Endothelial cell of umbilical vein (primary cell): Measurements from ENCODE around the gene URM1. TPM values are rescaled to one million over a fixed set of nuclear protein-coding genes. Genes with fewer than 3 reads are reported as not detected.

ENCODE experiments used
- BruUV-seq: library from RNA; stranded (reverse); fragments of 400-500 nt; replicated peaks from 2 replicates; lab custom pipeline; 2021; lab: Mats Ljungman, UMichigan
- CTCF ChIA-PET: fragments of 300-600, 350-600 bp; sonication (Branson Sonifier 250); formaldehyde crosslinking; loops from one replicate; lab custom pipeline; 2021; ENCODE audit warnings: antibody characterized with exemption, inconsistent platforms; lab: Charles Lee
- POLR2A ChIA-PET: fragments of 300-600, 350-600 bp; sonication (Branson Sonifier 250); formaldehyde crosslinking; loops from one replicate; lab custom pipeline; 2021; ENCODE audit warnings: antibody characterized with exemption, inconsistent platforms; lab: Charles Lee
- DNase-seq: peaks from one replicate; pipeline ENCODE4 v3.0.0-alpha.2; 2011; ENCODE audit warnings: low read depth, low spot score
- FAIRE-seq: peaks from 2 replicates; lab custom pipeline; 2011; peaks lifted over from hg19 to GRCh38; lab: Jason Lieb, UNC
- H2AFZ ChIP-seq: 2 replicates; pipeline ENCODE4 v1.6.0; 2012; ENCODE audit warnings: low read depth, low read length, control low read depth, inconsistent platforms
- H3K27ac ChIP-seq: 2 replicates; pipeline ENCODE4 v1.5.1; 2011; ENCODE audit warnings: low read depth, mild to moderate bottlenecking, control low read depth, low read length, moderate library complexity; ENCODE audit not compliant: insufficient read depth
- H3K27me3 ChIP-seq, 2 experiments: 2 replicates each; pipeline versions ENCODE4 v1.6.0 to v1.6.1; 2011; ENCODE audit warnings: low read length in 2 of 2, mixed read lengths in 1 of 2; ENCODE audit not compliant: control insufficient read depth in 2 of 2, insufficient read depth in 2 of 2
- H3K36me3 ChIP-seq, 2 experiments: 2 replicates in 1 of 2; 3 replicates in 1 of 2; pipeline ENCODE4 v1.5.1; 2011; ENCODE audit warnings: low read length in 2 of 2, mild to moderate bottlenecking in 1 of 2, moderate library complexity in 1 of 2; ENCODE audit not compliant: control insufficient read depth in 2 of 2, insufficient read depth in 2 of 2; ENCODE audit errors: extremely low read depth in 1 of 2
- H3K4me1 ChIP-seq: 3 replicates; pipeline ENCODE4 v1.5.1; 2011; ENCODE audit warnings: mild to moderate bottlenecking, low read length; ENCODE audit not compliant: control insufficient read depth, insufficient read depth; ENCODE audit errors: extremely low read depth
- H3K4me2 ChIP-seq: 2 replicates; pipeline ENCODE4 v1.6.1; 2011; ENCODE audit warnings: low read length, control low read depth, mixed read lengths; ENCODE audit not compliant: insufficient read depth
- H3K4me3 ChIP-seq, 3 experiments: fragments of 200-600 bp in 1 of 3; sonication (generic), shearing (Covaris generic) in 1 of 3; replicated peaks in 1 of 3; 2 replicates each; pipeline ENCODE4 v1.5.1; 2011 to 2016; ENCODE audit warnings: control low read depth in 3 of 3, low read length in 3 of 3, mild to moderate bottlenecking in 2 of 3, inconsistent platforms in 1 of 3, low read depth in 1 of 3, moderate library complexity in 1 of 3; ENCODE audit not compliant: insufficient read depth in 1 of 3
- H3K79me2 ChIP-seq: 2 replicates; pipeline ENCODE4 v1.6.0; 2012; ENCODE audit warnings: low read length, inconsistent platforms; ENCODE audit not compliant: control insufficient read depth, insufficient read depth
- H3K9ac ChIP-seq: replicated peaks from 2 replicates; pipeline ENCODE3; 2011; ENCODE audit warnings: low read length, control low read depth; ENCODE audit not compliant: insufficient read depth; ENCODE audit errors: extremely low read depth
- H3K9me1 ChIP-seq: replicated peaks from 3 replicates; pipeline ENCODE4 v1.6.0; 2011; ENCODE audit warnings: mild to moderate bottlenecking, low read length; ENCODE audit not compliant: control insufficient read depth, insufficient read depth; ENCODE audit errors: extremely low read depth
- H3K9me3 ChIP-seq: replicated peaks from 2 replicates; pipeline ENCODE4 v1.5.1; 2012; ENCODE audit warnings: low read length, inconsistent platforms; ENCODE audit not compliant: control insufficient read depth, insufficient read depth
- H4K20me1 ChIP-seq: replicated peaks from 2 replicates; pipeline ENCODE3; 2011; ENCODE audit warnings: mild to moderate bottlenecking, low read length; ENCODE audit not compliant: control insufficient read depth, insufficient read depth; ENCODE audit errors: extremely low read depth
- CTCF ChIP-seq, 2 donors: IDR thresholded peaks; 1 replicate in 1 of 2; 2 replicates in 1 of 2; pipeline ENCODE4 v1.5.1; 2011; ENCODE audit warnings: low read length in 2 of 2, mild to moderate bottlenecking in 2 of 2, moderate library complexity in 2 of 2, control low read depth in 1 of 2, inconsistent platforms in 1 of 2, low read depth in 1 of 2; ENCODE audit not compliant: insufficient read depth in 1 of 2; ENCODE audit errors: extremely low read depth in 1 of 2
- GATA2 ChIP-seq: IDR thresholded peaks from 2 replicates; pipeline ENCODE4 v1.7.0; 2011; ENCODE audit warnings: low read depth, mild to moderate bottlenecking, moderate library complexity, mixed read lengths, low read length; ENCODE audit not compliant: insufficient read length, insufficient read depth
- JUN ChIP-seq: IDR thresholded peaks from 2 replicates; pipeline ENCODE4 v1.6.1; 2011; ENCODE audit warnings: borderline replicate concordance, low read depth; ENCODE audit not compliant: insufficient read length, insufficient read depth
- MAX ChIP-seq: IDR thresholded peaks from 2 replicates; pipeline ENCODE4 v1.6.1; 2011; ENCODE audit not compliant: insufficient read depth, insufficient read length
- MYC ChIP-seq: IDR thresholded peaks from one replicate; pipeline ENCODE4 v1.6.1; 2011; ENCODE audit warnings: mild to moderate bottlenecking, low read depth, low read length
- POLR2A ChIP-seq: IDR thresholded peaks from 2 replicates; pipeline ENCODE4 v1.6.1; 2012; ENCODE audit warnings: low read depth, mild to moderate bottlenecking, control low read depth, low read length
- POLR2AphosphoS5 ChIP-seq: IDR thresholded peaks from 2 replicates; pipeline ENCODE4 v1.6.1; 2012; ENCODE audit warnings: low read depth, mild to moderate bottlenecking, control low read depth, low read length, moderate library complexity; ENCODE audit not compliant: insufficient read depth
- dilution Hi-C: fragments of 300-500 bp; cut with MboI; formaldehyde crosslinking; loops from one replicate; pipeline ENCODE4 v1.15.0; 2019; ENCODE audit warnings: low sequenced_read_pairs; ENCODE audit not compliant: extremely low pct_ligation_motif_present
- intact Hi-C: fragments of 100-400 bp; cut with micrococcal nuclease; formaldehyde crosslinking; loops from one replicate; pipeline ENCODE4 v1.10.0; 2022
- polyA plus RNA-seq, 4 experiments: library from polyadenylated mRNA; depleted of rRNA in 3 of 4; stranded (reverse) in 3 of 4; unstranded in 1 of 4; fragments of >200 nt; gene quantifications; 2 replicates each; pipeline versions ENCODE4 v1.2.1 to v1.2.3, GENCODE V29; 2011 to 2012; ENCODE audit warnings: missing spikeins in 1 of 4
- total RNA-seq: library from RNA; stranded (reverse); gene quantifications from 2 replicates; pipeline ENCODE4 v1.2.3, GENCODE V29; 2021

Gene URM1
- total and polyA plus RNA-seq, 2 donors (not counting 3 experiments of a cell fraction or from before 2014, with no cell fraction given): 86.5 to 100 TPM

- dilution Hi-C loops (no loop called here), intact Hi-C loops (no loop called here)
- Histone ChIP-seq H3K36me3 (no peaks in the 10 kb centered on the region), H3K9me1 (no peaks in the 10 kb centered on the region), H3K79me2 (no peaks in the 10 kb centered on the region), H3K4me2 (no peak overlapping the region), H3K4me3 (no peak overlapping the region), H3K27ac (no peak overlapping the region), H3K4me1 (peaks cover 22% of the 10 kb centered on the region), H3K9ac (no peak overlapping the region), H3K27me3 (peaks cover 0 to 2% of the 10 kb centered on the region in 2 experiments), H4K20me1 (no peaks in the 10 kb centered on the region), H2AFZ (no peak overlapping the region), H3K9me3 (no peaks in the 10 kb centered on the region)
- DNase-seq: no peak
- ChIA-PET POLR2A (no interaction called here), CTCF (interaction anchor here (1.4 to 1.5 kb wide), 2 partner anchors 15 to 62 kb away, joined by 4 to 5 read pairs; no protein-coding TSS in a partner anchor)
- no TSS peak for BruUV-seq
- TF ChIP-seq JUN: no peak
- no peak for TF ChIP-seq POLR2A
- TF ChIP-seq POLR2AphosphoS5: no peak
- no peak for TF ChIP-seq GATA2
- TF ChIP-seq MAX: no peak
- no peak for TF ChIP-seq MYC
- TF ChIP-seq CTCF (IDR thresholded peaks at IDR 0.05; ENCODE audit: extremely low read depth in 1 of 2, insufficient read depth in 1 of 2, low read depth in 1 of 2, low read length in 2 of 2): no peak
- no peak for FAIRE-seq
Observed at GRCh38 chr9:128424268-128424780, 53.1 kb downstream of the URM1 start.
